ENCODE data around the gene QKI.
"Not testable (repeated sequence)": the region's sequence is repeated elsewhere in the genome, so short reads cannot be mapped to it uniquely, and the experiment has no call there.

QKI gene

DNA sequence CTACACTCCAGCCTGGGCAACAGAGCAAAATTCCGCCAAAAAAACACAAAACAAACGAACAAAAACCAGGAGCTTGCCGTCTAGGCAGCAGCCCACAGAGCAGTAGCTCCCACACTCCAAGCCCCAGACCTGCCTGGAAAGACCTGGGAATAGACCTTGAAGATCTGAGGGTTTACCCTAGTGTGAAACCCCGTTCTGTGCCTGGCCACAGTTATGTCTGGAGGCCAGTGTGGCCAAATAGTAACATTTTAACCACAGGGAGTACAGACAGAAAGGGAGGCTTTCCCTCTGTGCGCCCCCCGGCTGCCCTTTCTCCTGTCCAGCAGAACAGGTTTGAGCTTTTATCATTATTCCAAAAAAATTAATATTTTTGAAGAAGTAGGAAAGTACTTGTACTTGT, 172.4 kb downstream of the QKI start:
- DNase-seq (ENCODE audit: low read depth), result no peak
- TF ChIP-seq, protein P1, sequence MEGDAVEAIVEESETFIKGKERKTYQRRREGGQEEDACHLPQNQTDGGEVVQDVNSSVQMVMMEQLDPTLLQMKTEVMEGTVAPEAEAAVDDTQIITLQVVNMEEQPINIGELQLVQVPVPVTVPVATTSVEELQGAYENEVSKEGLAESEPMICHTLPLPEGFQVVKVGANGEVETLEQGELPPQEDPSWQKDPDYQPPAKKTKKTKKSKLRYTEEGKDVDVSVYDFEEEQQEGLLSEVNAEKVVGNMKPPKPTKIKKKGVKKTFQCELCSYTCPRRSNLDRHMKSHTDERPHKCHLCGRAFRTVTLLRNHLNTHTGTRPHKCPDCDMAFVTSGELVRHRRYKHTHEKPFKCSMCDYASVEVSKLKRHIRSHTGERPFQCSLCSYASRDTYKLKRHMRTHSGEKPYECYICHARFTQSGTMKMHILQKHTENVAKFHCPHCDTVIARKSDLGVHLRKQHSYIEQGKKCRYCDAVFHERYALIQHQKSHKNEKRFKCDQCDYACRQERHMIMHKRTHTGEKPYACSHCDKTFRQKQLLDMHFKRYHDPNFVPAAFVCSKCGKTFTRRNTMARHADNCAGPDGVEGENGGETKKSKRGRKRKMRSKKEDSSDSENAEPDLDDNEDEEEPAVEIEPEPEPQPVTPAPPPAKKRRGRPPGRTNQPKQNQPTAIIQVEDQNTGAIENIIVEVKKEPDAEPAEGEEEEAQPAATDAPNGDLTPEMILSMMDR (IDR thresholded peaks at IDR 0.05; ENCODE audit: control insufficient read depth, insufficient read depth, low read depth, low read length, missing control alignments), result no peak
- H3K4me3 ChIP-seq (ENCODE audit: control insufficient read depth, low read depth, low read length), result no peak overlapping the region

DNA sequence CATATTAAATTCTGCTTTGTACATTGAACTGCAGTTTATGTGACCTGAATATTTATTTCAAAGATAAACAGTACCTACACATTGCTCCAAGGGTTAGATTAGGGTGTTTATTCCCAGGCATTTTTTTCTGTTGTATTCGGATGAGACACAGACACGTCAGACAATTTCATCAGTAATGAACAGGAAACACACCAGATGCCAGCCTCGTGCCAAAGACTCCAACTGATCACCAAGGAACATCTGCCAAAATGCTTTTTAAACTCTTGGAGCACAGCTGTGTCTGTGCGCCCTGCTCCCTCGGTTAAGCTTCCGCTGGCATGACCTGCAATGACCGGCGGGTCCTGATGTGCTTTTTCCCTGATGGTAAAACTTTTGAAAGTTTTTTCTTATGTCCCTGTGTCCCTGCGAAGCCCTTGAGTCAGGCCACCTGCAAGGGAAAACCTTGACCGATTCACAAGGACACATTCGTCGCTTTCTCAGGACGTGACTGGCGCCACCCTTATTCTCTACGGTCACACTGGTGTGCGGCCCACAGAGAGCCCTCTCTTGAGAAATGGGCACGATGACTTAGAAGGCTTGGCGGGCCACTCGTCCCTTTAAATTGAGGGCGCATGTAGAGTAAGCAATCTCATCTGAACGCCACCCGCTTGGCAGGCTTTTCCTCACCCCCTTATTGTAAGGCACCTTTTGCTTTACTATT, 173.9 kb downstream of the QKI start:
- DNase-seq (ENCODE audit: low read depth), result peak; percentile 13
- no peak overlapping the region for H3K4me3 ChIP-seq (ENCODE audit: control insufficient read depth, low read depth, low read length)
- TF ChIP-seq, protein P1 (IDR thresholded peaks at IDR 0.05; ENCODE audit: control insufficient read depth, insufficient read depth, low read depth, low read length, missing control alignments), result no peak

- TF ChIP-seq, protein P1 (IDR thresholded peaks at IDR 0.05; ENCODE audit: control insufficient read depth, insufficient read depth, low read depth, low read length, missing control alignments), result no peak
- H3K4me3 ChIP-seq (ENCODE audit: control insufficient read depth, low read depth, low read length), result no peak overlapping the region
- no peak for DNase-seq (ENCODE audit: low read depth)
Measured at GRCh38 chr6:163589387-163589786, 174.9 kb downstream of the QKI start.

GRCh38 chr6:163590132-163590531, 175.6 kb downstream of the QKI start:
- not testable (repeated sequence) for H3K4me3 ChIP-seq (ENCODE audit: control insufficient read depth, low read depth, low read length); DNase-seq (ENCODE audit: low read depth)

GRCh38 chr6:163592872-163593271, 178.4 kb downstream of the QKI start:
- DNase-seq (ENCODE audit: low read depth), result no peak
- no peak overlapping the region for H3K4me3 ChIP-seq (ENCODE audit: control insufficient read depth, low read depth, low read length)
- TF ChIP-seq, protein P1 (IDR thresholded peaks at IDR 0.05; ENCODE audit: control insufficient read depth, insufficient read depth, low read depth, low read length, missing control alignments), result no peak

DNA sequence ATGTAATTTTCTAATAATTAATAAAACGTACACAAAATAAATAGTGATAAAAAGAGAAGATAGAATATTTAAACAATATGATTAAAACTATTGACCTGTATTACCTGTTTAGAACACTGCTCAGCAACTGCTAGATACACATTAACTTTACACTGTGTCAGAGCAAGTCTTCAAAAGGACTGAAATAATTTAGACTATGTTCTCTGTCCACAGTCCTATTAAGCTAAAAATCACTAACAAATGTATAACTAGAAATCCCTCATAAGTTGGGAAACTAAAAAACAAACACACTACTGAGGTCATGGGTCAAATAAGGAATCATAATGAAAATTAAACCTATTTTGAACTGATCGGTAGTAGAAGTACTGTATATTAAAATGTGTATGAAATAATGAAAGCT, 181.7 kb downstream of the QKI start:
- TF ChIP-seq, protein P1 (IDR thresholded peaks at IDR 0.05; ENCODE audit: control insufficient read depth, insufficient read depth, low read depth, low read length, missing control alignments), result no peak
- DNase-seq (ENCODE audit: low read depth), result no peak

DNA sequence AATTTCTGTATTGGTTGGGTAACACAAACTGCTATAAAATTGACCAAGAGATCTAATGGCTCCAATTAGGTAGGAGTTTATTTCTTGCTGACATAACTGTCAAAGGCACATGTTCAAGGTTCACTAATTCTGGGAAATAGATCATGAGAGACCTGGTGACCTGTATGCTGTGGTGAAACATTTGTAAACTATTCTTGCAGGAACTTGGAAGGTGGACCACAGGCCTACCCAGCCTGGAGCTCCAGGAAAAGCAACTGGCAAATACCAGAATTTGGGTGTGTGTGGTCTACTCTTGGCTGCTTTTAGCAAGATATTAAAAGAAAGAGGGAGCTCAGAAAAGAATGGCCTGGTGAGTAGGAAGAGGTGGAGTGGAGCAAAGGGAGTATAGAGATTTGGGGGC, 184.6 kb downstream of the QKI start:
- DNase-seq (ENCODE audit: low read depth), result no peak
- H3K4me3 ChIP-seq (ENCODE audit: control insufficient read depth, low read depth, low read length), result no peak overlapping the region
- TF ChIP-seq, protein P1 (IDR thresholded peaks at IDR 0.05; ENCODE audit: control insufficient read depth, insufficient read depth, low read depth, low read length, missing control alignments), result no peak

More for the DNA sequence above, 181.7 kb downstream of the QKI start:
- H3K4me3 ChIP-seq (ENCODE audit: control insufficient read depth, low read depth, low read length), result no peak overlapping the region

Measured in AG09309 (cell line).